NOMO-1 (cell line): ENCODE results near the gene INPPL1.

Source experiments
- DNase-seq, 2 experiments: peaks; one replicate each; lab custom pipeline; 2025; ENCODE audit not compliant: unreplicated experiment in 2 of 2; lab: John Stamatoyannopoulos, UW

The INPPL1 gene

DNA sequence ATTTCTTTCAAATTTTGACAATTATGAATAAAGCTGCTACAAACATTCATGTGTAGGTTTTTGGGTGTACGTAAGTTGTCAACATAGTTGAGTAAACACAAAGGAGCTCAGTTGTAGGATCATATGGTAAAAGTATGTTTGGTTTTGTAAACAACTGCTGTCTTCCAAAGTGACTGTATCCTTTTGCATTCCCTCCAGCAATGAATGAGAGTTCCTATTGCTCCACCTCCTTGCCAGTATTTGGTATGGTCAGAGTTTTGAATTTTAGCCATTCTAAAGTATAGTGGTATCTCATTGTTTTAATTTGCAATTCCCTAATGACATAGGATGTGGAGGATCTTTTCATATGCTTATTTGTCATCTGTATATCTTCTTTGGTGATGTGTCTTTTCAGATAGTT, 47.4 kb downstream of the INPPL1 start:
- DNase-seq, result no peak

DNA sequence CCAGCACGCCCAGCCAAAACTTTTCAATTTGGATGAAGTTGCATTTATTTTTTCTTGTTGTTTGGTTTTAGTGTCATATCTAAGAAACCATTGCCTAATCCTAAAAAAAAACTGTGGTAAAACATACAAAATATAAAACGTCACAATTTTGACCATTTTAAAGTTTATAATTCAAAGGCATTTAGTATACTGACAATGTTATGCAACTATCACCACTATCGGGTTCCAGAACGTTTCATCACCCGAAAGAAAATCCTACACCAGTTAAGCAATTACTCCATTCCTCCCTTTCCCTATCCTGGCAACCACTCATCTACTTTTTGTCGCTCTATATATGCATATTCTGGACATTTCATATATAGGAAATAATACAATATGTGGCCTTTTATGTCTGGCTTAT, 49.9 kb downstream of the INPPL1 start:
- no peak for DNase-seq

DNA sequence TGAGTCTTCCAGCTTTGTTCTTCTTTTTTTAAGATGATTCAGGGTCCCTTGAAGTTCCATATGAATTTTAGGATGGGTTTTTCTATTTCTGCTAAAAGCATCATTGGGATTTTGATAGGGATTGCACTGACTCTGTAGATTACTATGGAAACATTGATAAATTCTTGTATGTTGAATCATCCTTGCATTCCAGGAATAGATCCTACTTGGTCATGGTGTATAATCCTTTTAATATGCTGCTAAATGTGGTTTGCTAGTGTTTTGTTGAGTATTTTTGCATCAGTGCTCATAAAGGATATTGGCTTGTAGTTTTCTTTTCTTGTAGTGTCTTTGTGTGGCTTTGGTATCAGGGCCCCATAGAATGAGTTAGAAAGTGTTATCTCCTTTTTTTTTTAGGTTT, 54.3 kb downstream of the INPPL1 start:
- no peak for DNase-seq

DNA sequence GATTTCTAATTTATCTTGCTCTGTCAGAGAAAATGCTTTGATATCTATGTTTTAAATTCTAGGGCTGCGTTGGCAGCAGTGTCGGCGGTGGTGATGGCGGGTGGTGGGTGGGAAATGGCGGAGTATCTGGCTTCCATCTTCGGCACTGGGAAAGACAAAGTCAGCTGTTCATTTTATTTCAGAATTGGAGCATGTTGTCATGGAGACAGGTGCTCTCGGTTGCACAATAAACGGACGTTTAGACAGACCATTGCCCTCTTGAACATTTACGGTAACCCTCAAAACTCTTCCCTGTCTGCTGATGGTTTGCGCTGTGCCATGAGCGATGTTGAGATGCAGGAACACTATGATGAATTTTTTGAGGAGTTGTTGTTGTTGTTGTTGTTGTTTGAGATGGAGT, 55.5 kb downstream of the INPPL1 start:
- DNase-seq, result no peak

DNA sequence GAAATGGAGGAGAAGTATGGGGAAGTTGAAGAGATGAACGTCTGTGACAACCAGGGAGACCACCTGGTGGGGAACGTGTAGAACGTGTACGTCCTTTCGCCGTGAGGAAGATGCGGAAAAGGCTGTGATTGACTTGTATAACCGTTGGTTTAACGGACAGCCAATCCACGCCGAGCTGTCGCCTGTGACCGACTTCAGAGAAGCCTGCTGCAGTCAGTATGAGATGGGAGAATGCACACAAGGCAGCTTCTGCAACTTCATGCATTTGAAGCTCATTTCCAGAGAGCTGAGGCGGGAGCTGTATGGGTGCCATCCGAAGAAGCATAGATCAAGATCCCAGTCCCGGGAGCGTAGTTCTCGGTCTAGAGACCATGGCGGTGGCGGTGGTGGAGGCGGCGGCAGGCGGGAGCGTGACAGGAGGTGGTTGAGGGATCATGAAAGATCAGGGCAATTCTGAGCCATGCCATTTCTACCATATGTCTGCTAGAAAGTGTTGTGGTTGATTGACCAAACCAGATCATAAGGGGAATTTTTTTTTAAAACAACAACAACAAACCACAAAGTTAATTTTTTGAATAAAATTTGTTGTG, 56.3 kb downstream of the INPPL1 start:
- no peak for DNase-seq

DNA sequence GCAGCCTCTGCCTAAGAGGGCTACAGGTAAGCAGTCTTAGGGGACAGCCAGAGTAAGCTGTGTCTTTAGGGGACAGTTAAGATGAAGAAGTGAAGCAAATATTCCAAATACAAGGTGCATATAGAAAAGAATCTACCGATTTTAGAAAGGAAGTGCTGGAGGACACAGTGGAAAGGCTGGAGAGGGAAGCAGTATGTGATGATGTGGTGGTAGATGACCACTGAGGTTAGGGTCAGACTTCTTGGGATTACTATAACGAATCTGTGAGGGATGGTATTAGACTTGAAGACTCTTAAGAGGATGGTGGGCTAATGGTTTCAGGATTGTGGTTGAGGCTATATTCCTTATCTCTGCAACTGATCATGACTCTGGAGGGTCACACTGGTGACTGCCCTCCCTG, 59.4 kb downstream of the INPPL1 start:
- DNase-seq, result no peak

DNA sequence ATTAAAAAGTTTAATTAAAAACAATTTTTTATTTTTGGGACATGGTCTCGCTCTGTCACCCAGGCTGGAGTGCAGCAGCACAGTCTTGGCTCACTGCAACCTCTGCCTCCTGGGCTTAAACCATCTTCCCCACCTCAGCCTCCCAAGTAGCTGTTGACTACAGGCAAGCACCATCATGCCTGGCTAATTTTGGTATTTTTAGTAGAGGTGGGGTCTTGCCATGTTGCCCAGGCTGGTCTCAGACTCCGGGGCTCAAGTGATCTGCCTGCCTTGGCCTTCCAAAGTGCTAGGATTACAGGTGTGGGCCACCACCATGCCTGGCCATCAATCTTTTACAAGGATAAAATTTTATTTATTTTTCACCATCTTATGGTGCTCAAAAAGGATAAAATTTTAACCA, 62.7 kb downstream of the INPPL1 start:
- DNase-seq, result no peak
